Central memory CD8-positive, alpha-beta T cell (primary cell): ENCODE data around the gene AGFG2.
A peak's percentile ranks its signal among the peaks of the same experiment; 100 is the strongest.
"Not testable (repeated sequence)": the region's sequence is repeated elsewhere in the genome, so short reads cannot be mapped to it uniquely, and the experiment has no call there.

Experiments
- ATAC-seq: fragments of 150-1000 bp; cut with Tn5 transposase; replicated peaks from 2 replicates; pipeline ENCODE4 v1.10.0; 2022; ENCODE audit warnings: mild to moderate bottlenecking, moderate FRiP score, moderate number of reproducible peaks; ENCODE audit not compliant: poor library complexity, severe bottlenecking; ENCODE audit errors: extremely low read depth
- DNase-seq, 2 donors: peaks; one replicate each; pipeline ENCODE4 v3.0.0; 2021; ENCODE audit warnings: low spot score in 2 of 2
- H3K27ac Mint-ChIP-seq: one replicate; pipeline ENCODE4 v1.8.0; 2022; ENCODE audit warnings: low read depth, mild to moderate bottlenecking, moderate library complexity, mixed read lengths
- H3K27me3 Mint-ChIP-seq: one replicate; pipeline ENCODE4 v1.8.0; 2022; ENCODE audit warnings: mixed read lengths
- H3K36me3 Mint-ChIP-seq: one replicate; pipeline ENCODE4 v1.8.0; 2022; ENCODE audit warnings: mild to moderate bottlenecking, moderate library complexity, mixed read lengths; ENCODE audit not compliant: insufficient read depth
- H3K4me1 Mint-ChIP-seq: one replicate; pipeline ENCODE4 v1.8.0; 2022; ENCODE audit warnings: mixed read lengths
- H3K4me3 Mint-ChIP-seq: one replicate; pipeline ENCODE4 v1.8.0; 2022; ENCODE audit warnings: mild to moderate bottlenecking, moderate library complexity, mixed read lengths
- H3K9me3 Mint-ChIP-seq: one replicate; pipeline ENCODE4 v1.8.0; 2022; ENCODE audit warnings: mixed read lengths

Gene AGFG2

GRCh38 chr7:100546926-100547800, 8.2 kb downstream of the AGFG2 start:
- no peak for ATAC-seq
- H3K36me3 Mint-ChIP-seq: peaks cover 23% of the 10 kb centered on the region
- peaks cover 81% of the 10 kb centered on the region for H3K4me1 Mint-ChIP-seq
- H3K4me3 Mint-ChIP-seq: peak overlapping the region; percentile 94
- H3K27me3 Mint-ChIP-seq: no peaks in the 10 kb centered on the region
- peak overlapping the region; percentile 93 for H3K27ac Mint-ChIP-seq
- no peaks in the 10 kb centered on the region for H3K9me3 Mint-ChIP-seq
- no peak for DNase-seq

- Mint-ChIP-seq H3K27ac (peak overlapping the region; percentile 93), H3K4me3 (peak overlapping the region; percentile 94), H3K9me3 (no peaks in the 10 kb centered on the region), H3K4me1 (peaks cover 79% of the 10 kb centered on the region), H3K27me3 (no peaks in the 10 kb centered on the region), H3K36me3 (peaks cover 26% of the 10 kb centered on the region)
- DNase-seq (no peak), ATAC-seq (no peak)
Observed at GRCh38 chr7:100547872-100548271, 8.9 kb downstream of the AGFG2 start.

GRCh38 chr7:100548446-100548845, 9.4 kb downstream of the AGFG2 start:
- peaks cover 31% of the 10 kb centered on the region for H3K36me3 Mint-ChIP-seq
- not testable (repeated sequence) for H3K27me3 Mint-ChIP-seq, DNase-seq, H3K9me3 Mint-ChIP-seq, ATAC-seq
- H3K27ac Mint-ChIP-seq: peak overlapping the region; percentile 93
- peak overlapping the region; percentile 43 for H3K4me3 Mint-ChIP-seq
- H3K4me1 Mint-ChIP-seq: peaks cover 73% of the 10 kb centered on the region

- peaks cover 49% of the 10 kb centered on the region for H3K36me3 Mint-ChIP-seq
Observed at GRCh38 chr7:100552532-100552931, 13.5 kb downstream of the AGFG2 start.

GRCh38 chr7:100553032-100553431, 14.0 kb downstream of the AGFG2 start:
- DNase-seq (no peak), ATAC-seq (no peak)
- no peak overlapping the region for H3K4me3 Mint-ChIP-seq
- H3K27me3 Mint-ChIP-seq: no peaks in the 10 kb centered on the region
- H3K36me3 Mint-ChIP-seq: peaks cover 49% of the 10 kb centered on the region
- H3K4me1 Mint-ChIP-seq: peaks cover 27% of the 10 kb centered on the region
- no peaks in the 10 kb centered on the region for H3K9me3 Mint-ChIP-seq
- H3K27ac Mint-ChIP-seq: no peak overlapping the region

More at GRCh38 chr7:100552532-100552931, 13.5 kb downstream of the AGFG2 start:
- no peak for DNase-seq
- Mint-ChIP-seq H3K27me3 (no peaks in the 10 kb centered on the region), H3K4me3 (no peak overlapping the region), H3K27ac (no peak overlapping the region), H3K9me3 (no peaks in the 10 kb centered on the region), H3K4me1 (peaks cover 32% of the 10 kb centered on the region)
- no peak for ATAC-seq

GRCh38 chr7:100555701-100556100, 16.7 kb downstream of the AGFG2 start:
- Mint-ChIP-seq H3K9me3 (no peaks in the 10 kb centered on the region), H3K27ac (peak overlapping the region; percentile 39), H3K27me3 (no peaks in the 10 kb centered on the region), H3K4me1 (peaks cover 17% of the 10 kb centered on the region), H3K36me3 (peaks cover 40% of the 10 kb centered on the region), H3K4me3 (no peak overlapping the region)
- no peak for DNase-seq
- no peak for ATAC-seq

- Mint-ChIP-seq H3K27ac (no peak overlapping the region), H3K27me3 (no peaks in the 10 kb centered on the region), H3K4me3 (no peak overlapping the region), H3K4me1 (peaks cover 16% of the 10 kb centered on the region), H3K9me3 (no peaks in the 10 kb centered on the region), H3K36me3 (peaks cover 39% of the 10 kb centered on the region)
- DNase-seq (no peak), ATAC-seq (no peak)
Observed at GRCh38 chr7:100556541-100556940, 17.5 kb downstream of the AGFG2 start.

- DNase-seq: no peak
- no peaks in the 10 kb centered on the region for H3K27me3 Mint-ChIP-seq
- H3K4me1 Mint-ChIP-seq: peaks cover 17% of the 10 kb centered on the region
- H3K27ac Mint-ChIP-seq: no peak overlapping the region
- no peak overlapping the region for H3K4me3 Mint-ChIP-seq
- ATAC-seq: no peak
- peaks cover 39% of the 10 kb centered on the region for H3K36me3 Mint-ChIP-seq
- H3K9me3 Mint-ChIP-seq: no peaks in the 10 kb centered on the region
Observed at GRCh38 chr7:100559127-100559526, 20.1 kb downstream of the AGFG2 start.

- ATAC-seq: no peak
- Mint-ChIP-seq H3K4me3 (no peak overlapping the region), H3K4me1 (peaks cover 27% of the 10 kb centered on the region), H3K36me3 (peaks cover 31% of the 10 kb centered on the region), H3K27ac (no peak overlapping the region), H3K27me3 (no peaks in the 10 kb centered on the region), H3K9me3 (no peaks in the 10 kb centered on the region)
- DNase-seq: no peak
Observed at GRCh38 chr7:100561491-100562194, 22.6 kb downstream of the AGFG2 start.

GRCh38 chr7:100562195-100563099, 23.4 kb downstream of the AGFG2 start:
- no peaks in the 10 kb centered on the region for H3K27me3 Mint-ChIP-seq
- DNase-seq (no peak), ATAC-seq (no peak)
- no peaks in the 10 kb centered on the region for H3K9me3 Mint-ChIP-seq
- H3K4me3 Mint-ChIP-seq: no peak overlapping the region
- no peak overlapping the region for H3K27ac Mint-ChIP-seq
- peaks cover 31% of the 10 kb centered on the region for H3K4me1 Mint-ChIP-seq
- H3K36me3 Mint-ChIP-seq: peaks cover 25% of the 10 kb centered on the region

- Mint-ChIP-seq H3K4me1 (peaks cover 37% of the 10 kb centered on the region), H3K4me3 (no peak overlapping the region), H3K27ac (no peak overlapping the region), H3K9me3 (no peaks in the 10 kb centered on the region), H3K27me3 (no peaks in the 10 kb centered on the region), H3K36me3 (peaks cover 27% of the 10 kb centered on the region)
- DNase-seq (no peak), ATAC-seq (no peak)
Observed at GRCh38 chr7:100563100-100563564, 24.1 kb downstream of the AGFG2 start.

GRCh38 chr7:100563809-100564400, 24.9 kb downstream of the AGFG2 start:
- peaks cover 41% of the 10 kb centered on the region for H3K4me1 Mint-ChIP-seq

More at GRCh38 chr7:100563809-100564400, 24.9 kb downstream of the AGFG2 start:
- Mint-ChIP-seq H3K27ac (no peak overlapping the region), H3K9me3 (no peaks in the 10 kb centered on the region), H3K27me3 (no peaks in the 10 kb centered on the region), H3K4me3 (no peak overlapping the region), H3K36me3 (peaks cover 27% of the 10 kb centered on the region)
- DNase-seq (peak; percentile 76 to 79), ATAC-seq (peak; percentile 63)
